Measurements from ENCODE around the gene HBG2. TPM values are rescaled to one million over a fixed set of nuclear protein-coding genes. Genes with fewer than 3 reads are reported as not detected.

The HBG2 gene
- total and polyA plus RNA-seq, 10 of the 15 experiments (the other 5 are each of a cell fraction or from before 2014, with no cell fraction given), result 1.1 to 8.3 (median 2.9) TPM; not detected in 5

GRCh38 chr11:5246772-5247471 lies 7.7 kb downstream of the HBG2 start:
- WGBS (ENCODE audit: insufficient coverage, insufficient replicate concordance, low lambda C conversion rate, missing lambda C conversion rate), result 7% methylated on average over 6 of the region's 6 CpGs
- Histone ChIP-seq H3K27ac (ENCODE audit: control insufficient read depth, insufficient read depth) (no peak overlapping the region), H4K20me1 (ENCODE audit: control insufficient read depth, insufficient read depth) (no peaks in the 10 kb centered on the region), H3K4me1 (ENCODE audit: control insufficient read depth, insufficient read depth, low read length) (no peaks in the 10 kb centered on the region), H3K36me3 (ENCODE audit: control insufficient read depth in 2 of 2, insufficient read depth in 2 of 2, low read length in 1 of 2) (no peaks in the 10 kb centered on the region), H3K4me3 (no peak overlapping the region), H3K27me3 (replicated peaks in 1 of 2; ENCODE audit: control insufficient read depth in 2 of 2, insufficient read depth in 2 of 2, low read length in 1 of 2) (peaks cover 0 to 2% of the 10 kb centered on the region in 2 experiments; a peak in 2 of 4 replicates), H3K79me2 (ENCODE audit: control insufficient read depth, insufficient read depth, low read length) (no peaks in the 10 kb centered on the region), H3K9me3 (replicated peaks; ENCODE audit: control insufficient read depth, insufficient read depth, low read length) (no peaks in the 10 kb centered on the region), H3K4me2 (ENCODE audit: control insufficient read depth, insufficient read depth) (no peak overlapping the region), H3K9ac (ENCODE audit: control insufficient read depth, insufficient read depth, low read length) (no peak overlapping the region), H2AFZ (ENCODE audit: control insufficient read depth, low read depth, low read length) (no peak overlapping the region)
- FAIRE-seq, result no peak
- POLR2A ChIA-PET, result no interaction called here
- CTCF ChIA-PET, result no interaction called here
- no peak for DNase-seq (ENCODE audit: low read depth, low spot score)
- in situ Hi-C loops (cut with MboI) (no loop called here), intact Hi-C loops (cut with micrococcal nuclease; ENCODE audit: unreplicated experiment) (no loop called here)
- no TSS peak for BruUV-seq (replicated peaks)
- no peak for ATAC-seq
- TF ChIP-seq ZNF274 (IDR thresholded peaks at IDR 0.05; ENCODE audit: insufficient read depth, insufficient read length), result no peak
- no peak for TF ChIP-seq RBBP5 (conservative IDR thresholded peaks at IDR 0.05)
- no peak for TF ChIP-seq BACH1 (IDR thresholded peaks at IDR 0.05; ENCODE audit: borderline replicate concordance)
- SMC1A ChIA-PET (ENCODE audit: uncharacterized antibody, unreplicated experiment), result interaction anchor here (0.9 kb wide), 1 partner anchor 10 kb away, joined by 3 read pairs; no protein-coding TSS in a partner anchor
- RAD21 ChIA-PET (ENCODE audit: unreplicated experiment), result no interaction called here

- Histone ChIP-seq H3K4me2 (ENCODE audit: control insufficient read depth, insufficient read depth) (no peak overlapping the region), H2AFZ (ENCODE audit: control insufficient read depth, low read depth, low read length) (no peak overlapping the region), H3K4me3 (no peak overlapping the region), H3K9me3 (replicated peaks; ENCODE audit: control insufficient read depth, insufficient read depth, low read length) (no peaks in the 10 kb centered on the region), H3K9ac (ENCODE audit: control insufficient read depth, insufficient read depth, low read length) (no peak overlapping the region), H3K27ac (ENCODE audit: control insufficient read depth, insufficient read depth) (no peak overlapping the region), H3K27me3 (replicated peaks in 1 of 2; ENCODE audit: control insufficient read depth in 2 of 2, insufficient read depth in 2 of 2, low read length in 1 of 2) (peaks cover 0 to 2% of the 10 kb centered on the region in 2 experiments; a peak in 2 of 4 replicates), H4K20me1 (ENCODE audit: control insufficient read depth, insufficient read depth) (no peaks in the 10 kb centered on the region), H3K36me3 (ENCODE audit: control insufficient read depth in 2 of 2, insufficient read depth in 2 of 2, low read length in 1 of 2) (no peaks in the 10 kb centered on the region), H3K79me2 (ENCODE audit: control insufficient read depth, insufficient read depth, low read length) (no peaks in the 10 kb centered on the region), H3K4me1 (ENCODE audit: control insufficient read depth, insufficient read depth, low read length) (no peaks in the 10 kb centered on the region)
- RAD21 ChIA-PET (ENCODE audit: unreplicated experiment), result no interaction called here
- SMC1A ChIA-PET (ENCODE audit: uncharacterized antibody, unreplicated experiment), result no interaction called here
- POLR2A ChIA-PET, result no interaction called here
- CTCF ChIA-PET, result no interaction called here
- in situ Hi-C loops (cut with MboI), result no loop called here
- WGBS (ENCODE audit: insufficient coverage, insufficient replicate concordance, low lambda C conversion rate, missing lambda C conversion rate), result 13% methylated on average over 2 of the region's 2 CpGs
- no peak for ATAC-seq
- no peak for FAIRE-seq
- BruUV-seq (replicated peaks), result no TSS peak
- DNase-seq (ENCODE audit: low read depth, low spot score), result no peak
- intact Hi-C loops (cut with micrococcal nuclease; ENCODE audit: unreplicated experiment), result no loop called here
- no peak for TF ChIP-seq CBFB (IDR thresholded peaks at IDR 0.05; ENCODE audit: low read depth)
- TF ChIP-seq, protein P1, sequence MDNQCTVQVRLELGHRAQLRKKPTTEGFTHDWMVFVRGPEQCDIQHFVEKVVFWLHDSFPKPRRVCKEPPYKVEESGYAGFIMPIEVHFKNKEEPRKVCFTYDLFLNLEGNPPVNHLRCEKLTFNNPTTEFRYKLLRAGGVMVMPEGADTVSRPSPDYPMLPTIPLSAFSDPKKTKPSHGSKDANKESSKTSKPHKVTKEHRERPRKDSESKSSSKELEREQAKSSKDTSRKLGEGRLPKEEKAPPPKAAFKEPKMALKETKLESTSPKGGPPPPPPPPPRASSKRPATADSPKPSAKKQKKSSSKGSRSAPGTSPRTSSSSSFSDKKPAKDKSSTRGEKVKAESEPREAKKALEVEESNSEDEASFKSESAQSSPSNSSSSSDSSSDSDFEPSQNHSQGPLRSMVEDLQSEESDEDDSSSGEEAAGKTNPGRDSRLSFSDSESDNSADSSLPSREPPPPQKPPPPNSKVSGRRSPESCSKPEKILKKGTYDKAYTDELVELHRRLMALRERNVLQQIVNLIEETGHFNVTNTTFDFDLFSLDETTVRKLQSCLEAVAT (IDR thresholded peaks at IDR 0.05), result no peak
- TF ChIP-seq KAT2A (conservative IDR thresholded peaks at IDR 0.05; ENCODE audit: control insufficient read depth, low read depth, low read length), result no peak
- TF ChIP-seq TCF7 (IDR thresholded peaks at IDR 0.05; ENCODE audit: borderline replicate concordance), result no peak
- TF ChIP-seq NFYA (IDR thresholded peaks at IDR 0.05; ENCODE audit: borderline replicate concordance, low read depth, low read length), result no peak
- TF ChIP-seq IRF3 (IDR thresholded peaks at IDR 0.05), result no peak
- no peak for TF ChIP-seq MTA3 (IDR thresholded peaks at IDR 0.05; ENCODE audit: borderline replicate concordance, low read length)
- TF ChIP-seq NR2C2 (IDR thresholded peaks at IDR 0.05; ENCODE audit: borderline replicate concordance, control insufficient read depth, insufficient read length, low read depth), result no peak
- no peak for TF ChIP-seq SIN3A (IDR thresholded peaks at IDR 0.05; ENCODE audit: low read depth, low read length)
Measured at GRCh38 chr11:5245155-5245554, 9.4 kb downstream of the HBG2 start.

Data from GM12878 (cell line).